Measurements from ENCODE around the gene MAP9.

DNA sequence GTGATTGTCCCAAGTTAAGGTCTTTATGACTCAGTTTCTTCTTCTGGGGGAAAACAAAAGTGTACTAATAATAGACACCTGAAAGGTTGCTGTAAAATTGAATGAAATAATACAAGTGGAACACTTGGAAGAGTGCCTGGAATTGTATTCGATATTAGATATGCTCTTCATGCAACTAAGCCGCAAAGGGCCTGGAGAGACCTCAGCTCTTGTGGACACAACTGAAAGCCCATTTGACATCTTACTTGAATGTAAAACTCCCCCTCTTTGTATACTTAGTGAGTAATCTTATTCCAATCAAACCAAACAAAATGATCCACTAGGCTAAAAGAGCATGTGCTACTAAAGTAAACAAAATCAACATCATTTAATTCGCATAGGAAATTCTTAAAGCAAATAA, 511 bp upstream of the MAP9 start:
- no peak for TF ChIP-seq POLR2A (IDR thresholded peaks at IDR 0.05)
- TF ChIP-seq, protein P1, sequence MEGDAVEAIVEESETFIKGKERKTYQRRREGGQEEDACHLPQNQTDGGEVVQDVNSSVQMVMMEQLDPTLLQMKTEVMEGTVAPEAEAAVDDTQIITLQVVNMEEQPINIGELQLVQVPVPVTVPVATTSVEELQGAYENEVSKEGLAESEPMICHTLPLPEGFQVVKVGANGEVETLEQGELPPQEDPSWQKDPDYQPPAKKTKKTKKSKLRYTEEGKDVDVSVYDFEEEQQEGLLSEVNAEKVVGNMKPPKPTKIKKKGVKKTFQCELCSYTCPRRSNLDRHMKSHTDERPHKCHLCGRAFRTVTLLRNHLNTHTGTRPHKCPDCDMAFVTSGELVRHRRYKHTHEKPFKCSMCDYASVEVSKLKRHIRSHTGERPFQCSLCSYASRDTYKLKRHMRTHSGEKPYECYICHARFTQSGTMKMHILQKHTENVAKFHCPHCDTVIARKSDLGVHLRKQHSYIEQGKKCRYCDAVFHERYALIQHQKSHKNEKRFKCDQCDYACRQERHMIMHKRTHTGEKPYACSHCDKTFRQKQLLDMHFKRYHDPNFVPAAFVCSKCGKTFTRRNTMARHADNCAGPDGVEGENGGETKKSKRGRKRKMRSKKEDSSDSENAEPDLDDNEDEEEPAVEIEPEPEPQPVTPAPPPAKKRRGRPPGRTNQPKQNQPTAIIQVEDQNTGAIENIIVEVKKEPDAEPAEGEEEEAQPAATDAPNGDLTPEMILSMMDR (IDR thresholded peaks at IDR 0.05), result no peak
